Measurements from ENCODE around the gene CADPS2.

GRCh38 chr7:122766593-122766992, 119.7 kb downstream of the CADPS2 start:
- no peak for TF ChIP-seq POLR2A (IDR thresholded peaks at IDR 0.05)
- no peak for TF ChIP-seq CTCF (IDR thresholded peaks at IDR 0.05)
